SU-DHL-6 (cell line): ENCODE results near the gene NKD1.

Experiments used
- H2AFZ ChIP-seq: fragments of 200-600 bp; sonication (generic); 2 replicates; pipeline ENCODE4 v1.6.1; 2014; ENCODE audit warnings: low read depth, mild to moderate bottlenecking, moderate library complexity, mixed read lengths, antibody characterized with exemption, low read length; ENCODE audit not compliant: severe bottlenecking
- H3F3A ChIP-seq: fragments of 200-600 bp; shearing (Covaris generic); 2 replicates; pipeline ENCODE4 v1.6.0; 2016; ENCODE audit warnings: antibody characterized with exemption, mild to moderate bottlenecking; ENCODE audit not compliant: insufficient read depth
- H3K27ac ChIP-seq: fragments of 200-600 bp; sonication (generic); 2 replicates; pipeline ENCODE4 v1.5.1; 2016; ENCODE audit warnings: low read depth, mild to moderate bottlenecking, low read length, moderate library complexity, mixed read lengths
- H3K27me3 ChIP-seq: fragments of 200-600 bp; sonication (generic), shearing (Covaris generic); 2 replicates; pipeline ENCODE4 v1.6.0; 2014; ENCODE audit warnings: mild to moderate bottlenecking, low read length
- H3K36me3 ChIP-seq: fragments of 200-600 bp; sonication (generic); 2 replicates; pipeline ENCODE4 v1.6.1; 2014; ENCODE audit warnings: mild to moderate bottlenecking, low read length, mixed read lengths
- H3K4me2 ChIP-seq: fragments of 300-600, 200-600 bp; shearing (Covaris generic), sonication (generic); 2 replicates; pipeline ENCODE4 v1.6.0; 2014; ENCODE audit warnings: low read length, low read depth, mild to moderate bottlenecking; ENCODE audit not compliant: poor library complexity, severe bottlenecking
- H3K4me3 ChIP-seq: fragments of 200-600 bp; sonication (generic); 2 replicates; pipeline ENCODE4 v1.5.1; 2014; ENCODE audit warnings: antibody characterized with exemption, low read length, mild to moderate bottlenecking, mixed read lengths; ENCODE audit not compliant: insufficient read depth, poor library complexity, severe bottlenecking
- H3K79me2 ChIP-seq: fragments of 200-600 bp; sonication (generic); 2 replicates; pipeline ENCODE4 v1.6.1; 2014; ENCODE audit warnings: mild to moderate bottlenecking, low read length, moderate library complexity; ENCODE audit not compliant: insufficient read depth
- H3K9ac ChIP-seq: fragments of 200-600 bp; sonication (generic); 2 replicates; pipeline ENCODE4 v1.7.0; 2014; ENCODE audit warnings: mild to moderate bottlenecking, low read length
- H3K9me2 ChIP-seq: fragments of 200-600 bp; sonication (generic); replicated peaks from 2 replicates; pipeline ENCODE4 v1.6.1; 2014; ENCODE audit warnings: low read length; ENCODE audit not compliant: insufficient read depth
- H3K9me3 ChIP-seq: fragments of 200-600 bp; sonication (generic); 2 replicates; pipeline ENCODE4 v1.6.1; 2014; ENCODE audit warnings: low read length, mixed read lengths; ENCODE audit not compliant: insufficient read depth
- H4K20me1 ChIP-seq: fragments of 200-600 bp; sonication (generic); 2 replicates; pipeline ENCODE4 v1.6.1; 2014; ENCODE audit warnings: low read depth, mild to moderate bottlenecking, antibody characterized with exemption, low read length, moderate library complexity, mixed read lengths
- EZH2phosphoT487 ChIP-seq: fragments of 200-600 bp; sonication (generic), shearing (Covaris generic); conservative IDR thresholded peaks from 2 replicates; pipeline ENCODE4 v1.6.1; 2018; ENCODE audit warnings: mild to moderate bottlenecking, antibody characterized with exemption, low read length, moderate library complexity, mixed read lengths
- TF ChIP-seq, protein P1 (sequence below): fragments of 200-600 bp; sonication (generic); IDR thresholded peaks from one replicate; pipeline ENCODE4 v1.5.1; 2017; ENCODE audit warnings: antibody characterized with exemption, mild to moderate bottlenecking, low read length, moderate library complexity; ENCODE audit not compliant: insufficient read depth, poor library complexity, severe bottlenecking

Gene NKD1

DNA sequence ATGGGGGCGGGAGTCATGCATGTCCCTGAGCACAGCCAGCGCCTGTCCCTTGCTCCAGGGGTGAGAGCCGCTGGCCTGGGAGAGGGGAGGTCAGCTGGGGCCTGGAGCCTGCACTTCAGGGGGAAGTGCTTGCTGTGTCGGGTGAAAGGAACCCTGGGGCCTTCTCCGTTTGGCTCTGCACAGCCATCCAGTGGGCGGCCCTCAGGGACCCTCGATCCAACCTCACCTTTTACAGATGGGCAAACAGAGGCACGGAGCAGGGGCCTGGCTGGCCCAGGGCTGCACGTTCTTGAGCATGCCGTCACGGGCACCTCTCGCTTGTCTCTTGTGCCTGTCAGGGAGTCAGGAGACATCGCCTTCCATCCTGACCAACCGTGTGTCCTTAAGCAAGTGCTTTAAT, 131.1 kb downstream of the NKD1 start:
- no peak overlapping the region for H3K4me3 ChIP-seq
- H3K79me2 ChIP-seq = no peaks in the 10 kb centered on the region
- no peaks in the 10 kb centered on the region for H3K36me3 ChIP-seq
- TF ChIP-seq, protein P1, sequence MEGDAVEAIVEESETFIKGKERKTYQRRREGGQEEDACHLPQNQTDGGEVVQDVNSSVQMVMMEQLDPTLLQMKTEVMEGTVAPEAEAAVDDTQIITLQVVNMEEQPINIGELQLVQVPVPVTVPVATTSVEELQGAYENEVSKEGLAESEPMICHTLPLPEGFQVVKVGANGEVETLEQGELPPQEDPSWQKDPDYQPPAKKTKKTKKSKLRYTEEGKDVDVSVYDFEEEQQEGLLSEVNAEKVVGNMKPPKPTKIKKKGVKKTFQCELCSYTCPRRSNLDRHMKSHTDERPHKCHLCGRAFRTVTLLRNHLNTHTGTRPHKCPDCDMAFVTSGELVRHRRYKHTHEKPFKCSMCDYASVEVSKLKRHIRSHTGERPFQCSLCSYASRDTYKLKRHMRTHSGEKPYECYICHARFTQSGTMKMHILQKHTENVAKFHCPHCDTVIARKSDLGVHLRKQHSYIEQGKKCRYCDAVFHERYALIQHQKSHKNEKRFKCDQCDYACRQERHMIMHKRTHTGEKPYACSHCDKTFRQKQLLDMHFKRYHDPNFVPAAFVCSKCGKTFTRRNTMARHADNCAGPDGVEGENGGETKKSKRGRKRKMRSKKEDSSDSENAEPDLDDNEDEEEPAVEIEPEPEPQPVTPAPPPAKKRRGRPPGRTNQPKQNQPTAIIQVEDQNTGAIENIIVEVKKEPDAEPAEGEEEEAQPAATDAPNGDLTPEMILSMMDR = no peak
- TF ChIP-seq EZH2phosphoT487 = no peak
- H3K27ac ChIP-seq = no peak overlapping the region
- H3K27me3 ChIP-seq = no peaks in the 10 kb centered on the region
- H3K4me2 ChIP-seq = no peak overlapping the region
- no peaks in the 10 kb centered on the region for H4K20me1 ChIP-seq
- no peak overlapping the region for H2AFZ ChIP-seq
- no peak overlapping the region for H3K9ac ChIP-seq
- no peaks in the 10 kb centered on the region for H3K9me3 ChIP-seq
- no peaks in the 10 kb centered on the region for H3F3A ChIP-seq
- H3K9me2 ChIP-seq = no peaks in the 10 kb centered on the region

DNA sequence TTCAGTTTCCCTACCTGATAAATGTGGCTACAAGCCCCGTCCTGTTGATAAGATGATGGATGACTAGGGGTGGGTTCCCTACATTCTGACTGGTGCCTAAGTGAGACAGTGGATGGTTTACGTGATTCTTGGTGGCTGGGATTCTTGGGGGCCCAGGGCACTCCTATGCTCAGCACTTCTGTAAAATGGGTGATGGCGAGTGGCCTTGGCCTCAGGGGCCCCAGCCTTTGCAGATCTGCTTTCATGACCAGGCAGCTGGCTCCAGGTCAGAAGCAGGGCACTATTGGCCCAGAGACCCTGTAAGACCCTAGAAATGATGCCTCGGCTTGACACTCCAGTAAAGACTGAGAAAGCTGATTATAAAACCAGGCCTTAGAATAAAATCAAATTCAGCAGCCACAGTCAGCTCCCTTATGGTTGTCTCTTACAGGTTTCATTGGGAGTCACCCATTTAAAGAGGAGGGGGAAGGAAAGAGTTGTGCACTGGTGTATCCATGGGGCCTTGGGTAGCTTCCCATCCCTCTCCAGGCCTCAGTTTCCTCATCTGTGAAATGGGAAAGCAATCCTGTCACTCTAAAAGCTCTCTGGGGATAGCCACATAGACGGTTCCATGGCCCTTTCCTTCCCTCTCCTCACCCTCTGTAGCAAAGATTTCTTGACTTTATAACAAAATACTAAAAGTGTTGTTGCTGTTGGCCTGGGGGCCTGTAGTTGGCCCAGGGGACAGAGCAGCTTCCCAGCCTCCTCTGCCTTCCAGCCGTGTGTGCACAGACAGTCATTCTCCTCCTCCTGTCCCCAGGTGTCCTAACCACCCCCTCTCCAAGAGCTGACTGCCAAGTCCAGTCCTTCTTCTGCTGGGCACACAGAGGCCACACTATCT, 131.7 kb downstream of the NKD1 start:
- H3K79me2 ChIP-seq = no peaks in the 10 kb centered on the region
- no peaks in the 10 kb centered on the region for H3F3A ChIP-seq
- no peaks in the 10 kb centered on the region for H3K27me3 ChIP-seq
- no peak for TF ChIP-seq EZH2phosphoT487
- TF ChIP-seq, protein P1 = no peak
- no peaks in the 10 kb centered on the region for H3K9me2 ChIP-seq
- H3K4me2 ChIP-seq = peak overlapping the region; percentile 51
- no peak overlapping the region for H3K27ac ChIP-seq
- H3K9ac ChIP-seq = peak overlapping the region; percentile 42; the same call in 1 of the 2 replicates
- no peak overlapping the region for H3K4me3 ChIP-seq
- H3K9me3 ChIP-seq = no peaks in the 10 kb centered on the region
- H2AFZ ChIP-seq = no peak overlapping the region
- H4K20me1 ChIP-seq = no peaks in the 10 kb centered on the region
- H3K36me3 ChIP-seq = no peaks in the 10 kb centered on the region

DNA sequence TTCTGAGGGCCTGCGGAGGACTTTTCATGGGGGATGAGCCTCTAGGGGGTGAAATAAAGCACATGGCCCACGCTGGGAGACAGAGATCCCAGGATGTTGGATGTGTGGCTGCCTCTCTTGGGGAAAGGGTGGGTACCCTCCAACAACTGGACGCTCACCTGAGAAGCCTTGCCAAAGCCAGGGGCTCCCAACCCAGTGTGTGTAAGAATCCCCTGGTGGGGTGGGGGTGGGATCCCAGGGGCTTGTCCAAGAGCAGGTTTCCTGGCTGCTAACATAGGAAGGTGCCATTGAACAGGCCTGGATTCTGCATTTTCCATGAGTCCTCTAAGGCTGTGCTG, 132.3 kb downstream of the NKD1 start:
- H2AFZ ChIP-seq = peak overlapping the region; percentile 90
- no peaks in the 10 kb centered on the region for H3K9me2 ChIP-seq
- H3K4me2 ChIP-seq = peak overlapping the region; percentile 51
- H3K27ac ChIP-seq = no peak overlapping the region; the same call in 1 of the 2 replicates
- TF ChIP-seq, protein P1 = no peak
- TF ChIP-seq EZH2phosphoT487 = no peak
- H3K9me3 ChIP-seq = no peaks in the 10 kb centered on the region
- H3F3A ChIP-seq = no peaks in the 10 kb centered on the region
- peak overlapping the region; percentile 42 for H3K9ac ChIP-seq
- H3K27me3 ChIP-seq = no peaks in the 10 kb centered on the region
- H3K36me3 ChIP-seq = no peaks in the 10 kb centered on the region
- H3K4me3 ChIP-seq = peak overlapping the region; percentile 42
- no peaks in the 10 kb centered on the region for H3K79me2 ChIP-seq
- no peaks in the 10 kb centered on the region for H4K20me1 ChIP-seq
